Measurements from ENCODE around the gene FGA.

FGA gene

DNA sequence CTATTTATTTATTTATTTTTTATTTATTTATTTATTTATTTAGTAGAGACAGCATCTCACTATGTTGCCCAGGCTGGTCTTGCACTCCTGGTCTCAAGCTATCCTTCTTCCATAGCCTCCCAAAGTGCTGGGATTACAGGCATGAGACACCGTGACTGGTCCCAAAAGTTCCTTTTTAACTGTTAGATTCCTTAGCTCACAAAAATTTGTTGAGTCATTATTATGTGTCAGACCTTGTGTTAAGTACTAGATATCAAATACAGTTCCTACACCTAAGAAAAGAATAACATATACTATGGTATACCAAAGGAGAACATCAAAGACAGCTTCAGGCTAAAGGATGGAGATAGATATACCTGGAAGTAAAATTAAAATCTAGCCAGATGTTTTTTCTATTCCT is 11.6 kb downstream of the FGA start:
- no peak for DNase-seq

- no peak for DNase-seq
Measured at GRCh38 chr4:154577324-154577723, 13.2 kb downstream of the FGA start.

DNA sequence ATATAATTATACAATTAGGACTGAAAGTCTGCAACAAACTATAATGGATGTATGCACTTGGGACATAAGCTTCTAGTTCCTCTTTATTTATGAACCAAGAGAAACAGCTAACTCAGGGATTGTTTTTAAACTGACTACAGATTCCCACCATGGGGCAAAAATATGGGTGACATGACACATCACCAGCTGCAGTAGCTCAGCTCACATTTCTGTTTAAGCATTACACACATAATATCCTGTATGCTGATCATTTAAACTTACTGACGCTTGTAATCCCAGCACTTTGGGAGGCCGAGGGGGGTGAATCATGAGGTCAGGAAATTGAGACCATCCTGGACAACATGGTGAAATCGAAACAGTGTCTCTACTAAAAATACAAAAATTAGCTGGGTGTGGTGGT is 16.2 kb downstream of the FGA start:
- DNase-seq, result no peak

- DNase-seq, result no peak
Measured at GRCh38 chr4:154573190-154573870, 17.2 kb downstream of the FGA start.

- no peak for DNase-seq
Measured at GRCh38 chr4:154569584-154569983, 21.0 kb downstream of the FGA start.

DNA sequence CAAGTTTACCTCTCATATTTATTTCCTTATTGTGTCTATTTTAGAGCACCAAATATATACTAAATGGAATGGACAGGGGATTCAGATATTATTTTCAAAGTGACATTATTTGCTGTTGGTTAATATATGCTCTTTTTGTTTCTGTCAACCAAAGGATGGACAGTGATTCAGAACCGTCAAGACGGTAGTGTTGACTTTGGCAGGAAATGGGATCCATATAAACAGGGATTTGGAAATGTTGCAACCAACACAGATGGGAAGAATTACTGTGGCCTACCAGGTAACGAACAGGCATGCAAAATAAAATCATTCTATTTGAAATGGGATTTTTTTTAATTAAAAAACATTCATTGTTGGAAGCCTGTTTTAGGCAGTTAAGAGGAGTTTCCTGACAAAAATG is 21.5 kb downstream of the FGA start:
- no peak for DNase-seq

- no peak for DNase-seq
Measured at GRCh38 chr4:154566639-154567204, 23.8 kb downstream of the FGA start.

DNA sequence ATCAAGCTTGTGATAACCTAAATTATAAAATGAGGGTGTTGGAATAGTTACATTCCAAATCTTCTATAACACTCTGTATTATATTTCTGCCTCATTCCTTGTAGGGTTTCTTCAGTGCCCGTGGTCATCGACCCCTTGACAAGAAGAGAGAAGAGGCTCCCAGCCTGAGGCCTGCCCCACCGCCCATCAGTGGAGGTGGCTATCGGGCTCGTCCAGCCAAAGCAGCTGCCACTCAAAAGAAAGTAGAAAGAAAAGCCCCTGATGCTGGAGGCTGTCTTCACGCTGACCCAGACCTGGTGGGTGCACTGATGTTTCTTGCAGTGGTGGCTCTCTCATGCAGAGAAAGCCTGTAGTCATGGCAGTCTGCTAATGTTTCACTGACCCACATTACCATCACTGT is 24.8 kb downstream of the FGA start:
- no peak for DNase-seq

- DNase-seq, result no peak
Measured at GRCh38 chr4:154564311-154564710, 26.2 kb downstream of the FGA start.

DNA sequence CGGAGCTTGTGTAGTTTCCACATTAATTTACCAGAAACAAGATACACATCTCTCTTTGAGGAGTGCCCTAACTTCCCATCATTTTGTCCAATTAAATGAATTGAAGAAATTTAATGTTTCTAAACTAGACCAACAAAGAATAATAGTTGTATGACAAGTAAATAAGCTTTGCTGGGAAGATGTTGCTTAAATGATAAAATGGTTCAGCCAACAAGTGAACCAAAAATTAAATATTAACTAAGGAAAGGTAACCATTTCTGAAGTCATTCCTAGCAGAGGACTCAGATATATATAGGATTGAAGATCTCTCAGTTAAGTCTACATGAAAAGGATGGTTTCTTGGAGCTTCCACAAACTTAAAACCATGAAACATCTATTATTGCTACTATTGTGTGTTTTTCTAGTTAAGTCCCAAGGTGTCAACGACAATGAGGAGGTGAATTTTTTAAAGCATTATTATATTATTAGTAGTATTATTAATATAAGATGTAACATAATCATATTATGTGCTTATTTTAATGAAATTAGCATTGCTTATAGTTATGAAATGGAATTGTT is 27.8 kb downstream of the FGA start, which contains the start of gene FGB:
Gene FGB (plus strand): TSS at position 315 of the 558 bp plus-strand sequence. CDS start 8 bp downstream, at position 323.
- DNase-seq, result no peak

- no peak for DNase-seq
Measured at GRCh38 chr4:154560824-154561231, 29.7 kb downstream of the FGA start.

- DNase-seq, result no peak
Measured at GRCh38 chr4:154560419-154560801, 30.1 kb downstream of the FGA start.

DNA sequence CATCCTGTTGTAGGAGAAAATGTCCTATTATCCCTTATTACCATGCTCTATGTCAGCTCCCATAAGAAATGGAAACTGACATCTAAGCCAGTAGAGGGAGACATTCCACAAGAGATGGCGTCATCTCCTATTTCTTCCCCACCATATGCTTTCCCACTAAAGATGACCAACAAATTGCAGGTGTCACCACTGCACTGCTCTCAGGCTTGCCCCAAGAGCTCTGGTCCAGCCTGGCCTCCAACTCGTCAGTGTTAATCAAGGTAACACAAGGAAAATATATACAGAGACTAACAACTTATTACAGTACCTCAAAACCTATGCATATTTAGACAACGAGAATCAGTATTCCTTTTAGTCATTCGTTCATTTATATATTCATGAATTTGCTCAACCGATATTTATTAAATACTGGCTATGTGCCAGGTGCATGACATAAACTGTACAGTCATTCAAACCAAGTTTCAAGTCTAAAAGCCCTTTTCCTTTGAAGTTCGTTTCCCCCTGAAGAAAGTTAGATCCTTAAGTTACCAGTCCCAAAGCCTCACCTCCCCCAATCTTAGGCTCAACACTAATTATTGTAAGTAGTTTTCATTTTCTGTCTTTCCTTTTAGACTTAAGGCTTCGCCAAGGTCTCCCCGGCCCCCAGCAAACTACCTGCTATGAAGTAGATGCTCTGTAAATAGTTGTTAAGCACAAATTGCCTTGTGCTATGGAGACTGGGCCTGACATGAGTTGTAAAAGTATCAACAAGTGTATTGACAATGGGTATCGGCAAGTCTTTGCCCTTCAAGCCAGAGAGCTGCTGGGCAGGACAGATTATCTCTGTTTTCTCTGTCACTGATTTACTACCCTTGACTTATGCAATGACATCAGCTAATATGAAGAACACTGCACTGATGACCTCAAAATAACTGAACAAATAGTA is 30.8 kb downstream of the FGA start:
- peak; percentile 18 to 21 for DNase-seq

DNA sequence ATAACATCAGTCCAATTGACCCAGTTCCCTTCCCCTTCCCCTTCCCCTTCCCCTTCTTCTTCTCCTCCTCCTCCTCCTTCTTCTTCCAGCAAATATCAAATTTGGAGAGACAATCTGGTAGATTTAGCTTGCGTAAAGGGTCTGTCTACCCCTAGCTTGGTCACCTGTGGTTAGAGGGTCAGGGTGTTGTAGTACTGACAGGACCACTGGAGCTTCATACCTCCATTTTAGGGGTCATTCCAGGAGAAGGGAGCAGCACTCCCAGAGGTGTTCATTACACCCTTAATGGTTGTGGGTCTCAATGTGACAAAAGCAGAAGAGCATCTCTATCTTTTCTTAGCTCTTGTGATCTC is 31.4 kb downstream of the FGA start:
- DNase-seq, result no peak

GRCh38 chr4:154551872-154552686 is 38.5 kb downstream of the FGA start:
- peak; percentile 75 to 77 for DNase-seq

GRCh38 chr4:154549894-154550790 is 40.4 kb downstream of the FGA start, which contains the start of gene PLRG1:
Gene PLRG1, minus strand, starts transcription at chr4:154550400. Its CDS starts 92 bp downstream, at chr4:154550308.
- DNase-seq, result peak; percentile 95 to 97

- DNase-seq, result no peak
Measured at GRCh38 chr4:154545689-154546088, 44.9 kb downstream of the FGA start.

DNA sequence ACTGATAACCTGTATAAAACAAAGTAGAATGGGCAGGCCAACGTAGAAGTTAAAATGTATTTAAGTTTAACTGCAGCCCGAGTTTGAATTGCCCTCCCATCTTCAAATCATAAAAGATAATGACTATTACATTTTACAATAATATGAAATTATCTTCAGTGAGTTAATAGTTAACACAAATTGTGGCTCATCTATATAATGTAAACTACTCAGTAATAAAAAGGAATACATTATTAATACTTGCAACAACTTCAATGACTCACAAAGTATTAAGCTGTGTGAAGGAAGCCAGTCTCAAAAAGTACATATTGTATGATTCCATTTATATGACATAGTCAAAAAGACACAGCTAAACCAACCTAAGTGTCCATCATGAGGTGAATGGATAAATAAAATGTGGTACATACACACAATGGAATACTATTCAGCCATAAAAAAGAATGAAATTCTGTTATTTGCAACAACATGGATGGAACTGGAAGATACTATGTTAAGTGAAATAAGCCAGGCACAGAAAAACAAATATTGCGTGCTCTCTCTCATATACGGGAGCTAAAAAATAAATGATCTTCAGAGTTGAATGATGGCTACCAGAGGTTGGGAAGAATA is 48.2 kb downstream of the FGA start:
- no peak for DNase-seq

All from activated T-cell treated with anti-CD3 and anti-CD28 coated beads, Interleukin-2, amount 50 U/mL, for 48 hours (primary cell).